HEK293 (cell line): ENCODE measurements around the gene ITPRID2.
A peak's percentile ranks its signal among the peaks of the same experiment; 100 is the strongest.

Source experiments
- CTCF ChIA-PET: fragments of 350-600 bp; formaldehyde crosslinking; extraction: SDS; loops from one replicate; lab custom pipeline; 2021; ENCODE audit warnings: antibody characterized with exemption; lab: Yijun Ruan, JAX
- POLR2A ChIA-PET: fragments of 300-600 bp; formaldehyde crosslinking; extraction: SDS; loops from one replicate; lab custom pipeline; 2020; ENCODE audit warnings: antibody characterized with exemption, inconsistent platforms; lab: Yijun Ruan, JAX
- H3K27ac ChIP-seq: fragments of 200-500 bp; sonication (Bioruptor generic); 2 replicates; pipeline ENCODE4 v1.5.1; 2014; ENCODE audit warnings: low read depth, low read length, control low read depth, inconsistent platforms; ENCODE audit errors: extremely low read depth
- H3K36me3 ChIP-seq, 2 experiments: fragments of 200-500 bp in 1 of 2; sonication (Bioruptor generic) in 1 of 2; 1 replicate in 1 of 2; 2 replicates in 1 of 2; pipeline ENCODE4 v1.5.1; 2014 to 2017; ENCODE audit warnings: inconsistent platforms in 2 of 2, low read length in 2 of 2; ENCODE audit not compliant: control insufficient read depth in 2 of 2, insufficient read depth in 1 of 2
- H3K4me1 ChIP-seq: fragments of 200-500 bp; sonication (Bioruptor generic); 2 replicates; pipeline ENCODE4 v1.5.1; 2014; ENCODE audit warnings: mild to moderate bottlenecking, low read length, inconsistent platforms; ENCODE audit not compliant: control insufficient read depth, insufficient read depth
- H3K4me3 ChIP-seq: 2 replicates; pipeline ENCODE4 v1.5.1; 2011; ENCODE audit warnings: low read depth, mild to moderate bottlenecking, control low read depth, low read length, moderate library complexity
- H3K9me3 ChIP-seq: fragments of 200-500 bp; sonication (Bioruptor generic); 2 replicates; pipeline ENCODE4 v1.5.1; 2014; ENCODE audit warnings: low read depth, low read length, inconsistent platforms; ENCODE audit not compliant: control insufficient read depth, insufficient read depth
- KLF10 ChIP-seq: fragments of 450-650 bp; IDR thresholded peaks from 2 replicates; pipeline ENCODE4 v1.5.1; 2018; ENCODE audit warnings: missing biosample characterization, mild to moderate bottlenecking, missing genetic modification characterization
- MYNN ChIP-seq: fragments of 450-650 bp; formaldehyde crosslinking; IDR thresholded peaks from 2 replicates; pipeline ENCODE4 v1.5.1; 2016; ENCODE audit warnings: missing biosample characterization, missing genetic modification characterization, borderline replicate concordance
- OVOL3 ChIP-seq: fragments of 450-650 bp; formaldehyde crosslinking; IDR thresholded peaks from 2 replicates; pipeline ENCODE4 v1.5.1; 2016; ENCODE audit warnings: missing biosample characterization, missing genetic modification characterization
- REPIN1 ChIP-seq: fragments of 450-650 bp; formaldehyde crosslinking; IDR thresholded peaks from 2 replicates; pipeline ENCODE4 v1.5.1; 2017; ENCODE audit warnings: missing biosample characterization, missing genetic modification characterization, low read depth
- SCRT2 ChIP-seq: fragments of 450-650 bp; formaldehyde crosslinking; IDR thresholded peaks from 2 replicates; pipeline ENCODE4 v1.5.1; 2016; ENCODE audit warnings: missing biosample characterization, missing genetic modification characterization
- SP7 ChIP-seq: fragments of 450-650 bp; formaldehyde crosslinking; IDR thresholded peaks from 2 replicates; pipeline ENCODE4 v1.5.1; 2016; ENCODE audit warnings: missing biosample characterization, missing genetic modification characterization
- ZBTB1 ChIP-seq: fragments of 450-650 bp; formaldehyde crosslinking; IDR thresholded peaks from 2 replicates; pipeline ENCODE4 v1.5.1; 2016; ENCODE audit warnings: missing biosample characterization, missing genetic modification characterization
- ZNF2 ChIP-seq: fragments of 450-650 bp; formaldehyde crosslinking; IDR thresholded peaks from 2 replicates; pipeline ENCODE4 v1.5.1; 2016; ENCODE audit warnings: missing biosample characterization, missing genetic modification characterization
- ZNF24 ChIP-seq: fragments of 450-650 bp; formaldehyde crosslinking; IDR thresholded peaks from 2 replicates; pipeline ENCODE4 v1.5.1; 2016; ENCODE audit warnings: missing biosample characterization, missing genetic modification characterization
- ZNF292 ChIP-seq: fragments of 450-650 bp; formaldehyde crosslinking; IDR thresholded peaks from 2 replicates; pipeline ENCODE4 v1.5.1; 2016; ENCODE audit warnings: low read depth, missing biosample characterization, missing genetic modification characterization, borderline replicate concordance
- ZNF354C ChIP-seq: fragments of 450-650 bp; formaldehyde crosslinking; IDR thresholded peaks from 2 replicates; pipeline ENCODE4 v1.5.1; 2016; ENCODE audit warnings: missing biosample characterization, missing genetic modification characterization, low read depth, borderline replicate concordance
- ZNF391 ChIP-seq: fragments of 450-650 bp; formaldehyde crosslinking; IDR thresholded peaks from 2 replicates; pipeline ENCODE4 v1.5.1; 2016; ENCODE audit warnings: low read depth, missing biosample characterization, missing genetic modification characterization, borderline replicate concordance
- ZNF626 ChIP-seq: fragments of 450-650 bp; sonication (Bioruptor Pico); formaldehyde crosslinking; IDR thresholded peaks from 2 replicates; pipeline ENCODE4 v1.5.1; 2018; ENCODE audit warnings: missing biosample characterization, missing genetic modification characterization, inconsistent platforms
- ZNF629 ChIP-seq: fragments of 450-650 bp; formaldehyde crosslinking; IDR thresholded peaks from 2 replicates; pipeline ENCODE4 v1.5.1; 2017; ENCODE audit warnings: missing biosample characterization, missing genetic modification characterization
- ZNF654 ChIP-seq: fragments of 450-650 bp; formaldehyde crosslinking; IDR thresholded peaks from 2 replicates; pipeline ENCODE4 v1.5.1; 2016; ENCODE audit warnings: low read depth, missing biosample characterization, missing genetic modification characterization
- ZNF776 ChIP-seq: fragments of 450-650 bp; formaldehyde crosslinking; IDR thresholded peaks from 2 replicates; pipeline ENCODE4 v1.5.0; 2017; ENCODE audit warnings: missing biosample characterization, missing genetic modification characterization, borderline replicate concordance
- ZNF792 ChIP-seq: fragments of 450-650 bp; formaldehyde crosslinking; IDR thresholded peaks from 2 replicates; pipeline ENCODE4 v1.5.1; 2016; ENCODE audit warnings: missing biosample characterization, missing genetic modification characterization
- TF ChIP-seq, protein P1 (sequence below): fragments of 450-650 bp; formaldehyde crosslinking; conservative IDR thresholded peaks from 2 replicates; pipeline ENCODE4 v1.5.1; 2016; ENCODE audit warnings: low read depth, missing biosample characterization, missing genetic modification characterization
- TF ChIP-seq, protein P2 (sequence below): fragments of 450-650 bp; formaldehyde crosslinking; IDR thresholded peaks from 2 replicates; pipeline ENCODE4 v1.5.0; 2017; ENCODE audit warnings: missing biosample characterization, missing genetic modification characterization, borderline replicate concordance

ITPRID2 gene

DNA sequence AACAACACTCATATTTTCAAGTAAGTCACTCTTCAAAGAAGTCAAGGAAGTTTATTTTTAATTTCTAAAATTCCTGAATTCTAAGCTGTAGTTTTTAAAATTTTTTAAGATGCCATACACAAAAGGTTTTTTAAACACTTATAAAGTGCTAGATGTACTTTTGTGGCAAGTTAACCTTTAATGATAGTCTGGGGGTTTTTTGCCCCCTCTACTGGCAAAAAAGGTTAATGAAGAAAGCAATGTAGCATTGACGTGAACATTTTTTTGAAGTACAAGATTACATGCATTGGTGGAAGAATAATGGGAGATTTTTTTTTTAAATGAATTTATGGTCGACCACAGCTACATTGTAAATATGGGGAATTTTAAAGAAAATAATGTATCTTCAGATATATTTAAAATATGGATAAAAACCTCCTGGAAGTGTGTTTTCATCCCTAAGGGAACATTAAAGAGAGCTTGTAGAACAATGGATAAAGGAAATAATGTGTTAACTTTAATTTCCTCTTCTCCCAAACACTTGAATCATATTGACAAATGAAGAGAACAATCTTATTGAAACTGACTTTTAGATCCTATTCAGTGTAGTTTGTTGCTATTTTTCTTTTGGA is 12.6 kb downstream of the ITPRID2 start:
- ChIA-PET POLR2A (no interaction called here), CTCF (interaction anchor here (0.6 to 2.5 kb wide), 27 partner anchors 9 to 1779 kb away, joined by 3 to 35 read pairs (median 3); no protein-coding TSS in a partner anchor)
- Histone ChIP-seq H3K36me3 (peaks cover 31 to 66% of the 10 kb centered on the region in 2 experiments), H3K27ac (no peak overlapping the region), H3K4me3 (no peak overlapping the region), H3K4me1 (peaks cover 7% of the 10 kb centered on the region; the same call in 1 of the 2 replicates), H3K9me3 (no peaks in the 10 kb centered on the region)
- TF ChIP-seq ZNF776 = no peak
- peak; percentile 39 for TF ChIP-seq ZNF654 (tag by site-specific recombination)

DNA sequence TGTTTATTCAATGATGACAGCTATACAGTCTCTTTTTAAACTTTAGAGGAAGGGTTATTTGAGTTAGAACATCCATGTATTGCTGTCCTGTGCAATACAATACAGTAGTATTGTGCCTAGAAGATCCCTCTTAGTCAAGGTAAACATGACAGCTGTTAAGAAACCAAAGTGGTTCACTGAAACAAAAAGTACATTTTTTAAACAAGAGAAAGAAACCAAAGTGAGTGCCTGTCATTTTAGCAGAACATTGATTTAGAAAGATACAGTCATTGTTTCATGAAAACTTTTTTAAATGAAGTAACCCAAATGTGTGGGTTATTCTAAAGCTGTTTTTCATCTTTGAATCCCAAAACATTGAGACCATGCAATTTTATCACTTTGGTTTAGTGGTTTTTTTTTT is 15.5 kb downstream of the ITPRID2 start:
- no peaks in the 10 kb centered on the region for H3K9me3 ChIP-seq
- POLR2A ChIA-PET = interaction anchor here (0.9 kb wide), 1 partner anchor 14 kb away, joined by 3 read pairs; no protein-coding TSS in a partner anchor
- TF ChIP-seq SCRT2 (tag by site-specific recombination) = no peak
- CTCF ChIA-PET = interaction anchor here (0.6 to 1.4 kb wide), 5 partner anchors 10 to 822 kb away, joined by 3 to 7 read pairs (median 4); no protein-coding TSS in a partner anchor
- peaks cover 5% of the 10 kb centered on the region; the same call in 1 of the 2 replicates for H3K4me1 ChIP-seq
- no peak overlapping the region for H3K4me3 ChIP-seq
- H3K27ac ChIP-seq = no peak overlapping the region
- peaks cover 27 to 64% of the 10 kb centered on the region in 2 experiments for H3K36me3 ChIP-seq

DNA sequence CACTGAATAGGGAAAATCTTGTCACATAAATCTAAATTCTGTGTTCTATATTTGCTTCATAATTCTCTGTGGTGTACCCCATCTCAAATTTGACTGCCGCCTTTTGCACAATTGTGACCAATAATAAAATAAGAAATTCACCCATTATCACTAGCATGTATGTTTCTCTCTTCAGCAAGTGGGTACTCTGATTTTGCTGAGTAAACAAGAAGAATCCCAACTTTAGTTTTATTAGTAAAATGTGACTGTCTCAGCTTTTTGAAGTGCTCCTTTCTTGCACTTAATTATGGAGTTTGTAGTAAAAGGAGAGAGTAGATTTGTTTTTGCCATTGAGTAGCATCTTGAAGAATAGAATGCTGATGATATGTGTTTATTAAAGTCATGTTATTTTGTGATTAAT is 16.1 kb downstream of the ITPRID2 start:
- TF ChIP-seq ZNF629 (tag by site-specific recombination) = no peak
- TF ChIP-seq OVOL3 (tag by site-specific recombination) = no peak
- no peak for TF ChIP-seq ZNF2
- no peak for TF ChIP-seq ZBTB1 (tag by site-specific recombination)
- no peak for TF ChIP-seq SP7 (tag by site-specific recombination)
- TF ChIP-seq, protein P1, sequence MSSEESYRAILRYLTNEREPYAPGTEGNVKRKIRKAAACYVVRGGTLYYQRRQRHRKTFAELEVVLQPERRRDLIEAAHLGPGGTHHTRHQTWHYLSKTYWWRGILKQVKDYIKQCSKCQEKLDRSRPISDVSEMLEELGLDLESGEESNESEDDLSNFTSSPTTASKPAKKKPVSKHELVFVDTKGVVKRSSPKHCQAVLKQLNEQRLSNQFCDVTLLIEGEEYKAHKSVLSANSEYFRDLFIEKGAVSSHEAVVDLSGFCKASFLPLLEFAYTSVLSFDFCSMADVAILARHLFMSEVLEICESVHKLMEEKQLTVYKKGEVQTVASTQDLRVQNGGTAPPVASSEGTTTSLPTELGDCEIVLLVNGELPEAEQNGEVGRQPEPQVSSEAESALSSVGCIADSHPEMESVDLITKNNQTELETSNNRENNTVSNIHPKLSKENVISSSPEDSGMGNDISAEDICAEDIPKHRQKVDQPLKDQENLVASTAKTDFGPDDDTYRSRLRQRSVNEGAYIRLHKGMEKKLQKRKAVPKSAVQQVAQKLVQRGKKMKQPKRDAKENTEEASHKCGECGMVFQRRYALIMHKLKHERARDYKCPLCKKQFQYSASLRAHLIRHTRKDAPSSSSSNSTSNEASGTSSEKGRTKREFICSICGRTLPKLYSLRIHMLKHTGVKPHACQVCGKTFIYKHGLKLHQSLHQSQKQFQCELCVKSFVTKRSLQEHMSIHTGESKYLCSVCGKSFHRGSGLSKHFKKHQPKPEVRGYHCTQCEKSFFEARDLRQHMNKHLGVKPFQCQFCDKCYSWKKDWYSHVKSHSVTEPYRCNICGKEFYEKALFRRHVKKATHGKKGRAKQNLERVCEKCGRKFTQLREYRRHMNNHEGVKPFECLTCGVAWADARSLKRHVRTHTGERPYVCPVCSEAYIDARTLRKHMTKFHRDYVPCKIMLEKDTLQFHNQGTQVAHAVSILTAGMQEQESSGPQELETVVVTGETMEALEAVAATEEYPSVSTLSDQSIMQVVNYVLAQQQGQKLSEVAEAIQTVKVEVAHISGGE (tag by site-specific recombination) = no peak
- no peak overlapping the region for H3K27ac ChIP-seq
- CTCF ChIA-PET = interaction anchor here (1.4 kb wide), 1 partner anchor 11 kb away, joined by 4 read pairs; no protein-coding TSS in a partner anchor
- H3K4me1 ChIP-seq = peaks cover 5% of the 10 kb centered on the region; the same call in 1 of the 2 replicates
- POLR2A ChIA-PET = no interaction called here
- H3K36me3 ChIP-seq = peaks cover 26 to 63% of the 10 kb centered on the region in 2 experiments
- no peak overlapping the region for H3K4me3 ChIP-seq
- H3K9me3 ChIP-seq = no peaks in the 10 kb centered on the region

DNA sequence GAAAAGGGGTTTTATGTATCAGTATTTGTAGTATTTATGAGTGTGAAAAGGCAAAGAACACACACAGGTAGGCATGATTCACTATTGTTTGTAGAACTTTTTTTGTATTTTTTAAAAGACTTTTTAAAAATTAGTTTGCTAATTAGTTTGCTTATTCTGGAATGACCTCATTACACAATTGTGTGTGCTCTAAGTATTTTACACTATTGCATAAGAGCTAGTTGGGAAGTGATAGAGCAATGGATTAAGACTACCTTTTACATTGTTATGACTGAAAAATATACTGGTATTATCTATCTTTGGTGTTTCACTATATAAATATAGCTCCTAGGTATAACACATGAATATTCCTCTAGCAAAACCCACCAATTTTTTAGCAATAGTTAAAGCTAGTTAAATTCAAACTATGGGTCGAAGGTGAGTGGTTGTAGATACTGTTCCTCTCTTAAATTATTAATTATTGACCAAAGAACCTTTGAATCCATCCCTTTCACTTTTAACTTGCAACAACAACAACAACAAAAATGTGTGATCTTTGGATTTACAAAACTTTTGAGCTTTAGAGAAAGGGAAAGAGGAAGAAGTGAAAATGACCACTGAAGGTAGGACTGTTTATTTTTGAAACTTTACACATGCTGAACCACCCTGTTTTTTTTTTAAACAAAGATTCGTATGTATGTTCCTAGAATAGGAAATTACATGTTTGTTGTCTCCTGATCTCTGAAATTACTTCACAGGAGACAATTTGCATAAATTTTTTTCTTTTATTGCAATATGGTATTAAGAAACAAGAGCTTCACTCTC is 18.7 kb downstream of the ITPRID2 start:
- CTCF ChIA-PET = interaction anchor here (0.6 to 1.0 kb wide), 7 partner anchors 11 to 1175 kb away, joined by 3 to 6 read pairs (median 4); no protein-coding TSS in a partner anchor
- Histone ChIP-seq H3K9me3 (no peaks in the 10 kb centered on the region), H3K27ac (no peak overlapping the region), H3K36me3 (peaks cover 22 to 64% of the 10 kb centered on the region in 2 experiments), H3K4me1 (peaks cover 5% of the 10 kb centered on the region; the same call in 1 of the 2 replicates), H3K4me3 (no peak overlapping the region)
- POLR2A ChIA-PET = no interaction called here
- TF ChIP-seq ZNF792 (no peak), ZNF354C (tag by site-specific recombination) (no peak), KLF10 (tag by site-specific recombination) (no peak), ZNF24 (tag by site-specific recombination) (no peak), ZBTB1 (tag by site-specific recombination) (no peak), ZNF626 (no peak), ZNF391 (tag by site-specific recombination) (no peak), ZNF292 (no peak), REPIN1 (tag by site-specific recombination) (no peak), MYNN (no peak)
- TF ChIP-seq, protein P2, sequence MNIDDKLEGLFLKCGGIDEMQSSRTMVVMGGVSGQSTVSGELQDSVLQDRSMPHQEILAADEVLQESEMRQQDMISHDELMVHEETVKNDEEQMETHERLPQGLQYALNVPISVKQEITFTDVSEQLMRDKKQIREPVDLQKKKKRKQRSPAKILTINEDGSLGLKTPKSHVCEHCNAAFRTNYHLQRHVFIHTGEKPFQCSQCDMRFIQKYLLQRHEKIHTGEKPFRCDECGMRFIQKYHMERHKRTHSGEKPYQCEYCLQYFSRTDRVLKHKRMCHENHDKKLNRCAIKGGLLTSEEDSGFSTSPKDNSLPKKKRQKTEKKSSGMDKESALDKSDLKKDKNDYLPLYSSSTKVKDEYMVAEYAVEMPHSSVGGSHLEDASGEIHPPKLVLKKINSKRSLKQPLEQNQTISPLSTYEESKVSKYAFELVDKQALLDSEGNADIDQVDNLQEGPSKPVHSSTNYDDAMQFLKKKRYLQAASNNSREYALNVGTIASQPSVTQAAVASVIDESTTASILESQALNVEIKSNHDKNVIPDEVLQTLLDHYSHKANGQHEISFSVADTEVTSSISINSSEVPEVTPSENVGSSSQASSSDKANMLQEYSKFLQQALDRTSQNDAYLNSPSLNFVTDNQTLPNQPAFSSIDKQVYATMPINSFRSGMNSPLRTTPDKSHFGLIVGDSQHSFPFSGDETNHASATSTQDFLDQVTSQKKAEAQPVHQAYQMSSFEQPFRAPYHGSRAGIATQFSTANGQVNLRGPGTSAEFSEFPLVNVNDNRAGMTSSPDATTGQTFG (tag by site-specific recombination) = no peak
